GM21529 (cell line): ENCODE results near the gene GKN1.

Source experiments
- ATAC-seq: cut with Tn5 transposase; IDR thresholded peaks from one replicate; pipeline ENCODE4 v1.9.1; 2021; ENCODE audit not compliant: unreplicated experiment

The GKN1 gene

DNA sequence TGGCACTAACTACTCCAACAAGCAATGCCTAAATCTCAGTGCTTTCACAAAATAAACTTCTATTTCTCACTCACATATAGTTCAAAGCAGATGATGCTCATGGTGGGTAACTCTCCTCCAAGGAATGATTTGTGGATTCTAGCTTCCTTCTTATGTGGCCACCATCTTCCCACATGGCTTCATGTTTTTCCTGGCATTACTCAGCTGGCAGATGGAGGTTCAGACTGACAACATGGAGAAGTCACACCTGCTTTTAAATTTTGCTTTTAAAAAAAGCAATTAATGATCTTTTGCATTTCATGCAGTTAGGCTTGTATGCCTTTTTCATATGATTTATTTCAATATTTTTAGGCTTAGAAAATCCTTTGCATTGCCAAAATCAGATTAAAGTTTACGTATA lies 15.4 kb upstream of the GKN1 start:
- no peak for ATAC-seq

GRCh38 chr2:68961380-68961779 lies 13.1 kb upstream of the GKN1 start:
- no peak for ATAC-seq

GRCh38 chr2:68964282-68964681 lies 10.2 kb upstream of the GKN1 start:
- ATAC-seq = no peak

DNA sequence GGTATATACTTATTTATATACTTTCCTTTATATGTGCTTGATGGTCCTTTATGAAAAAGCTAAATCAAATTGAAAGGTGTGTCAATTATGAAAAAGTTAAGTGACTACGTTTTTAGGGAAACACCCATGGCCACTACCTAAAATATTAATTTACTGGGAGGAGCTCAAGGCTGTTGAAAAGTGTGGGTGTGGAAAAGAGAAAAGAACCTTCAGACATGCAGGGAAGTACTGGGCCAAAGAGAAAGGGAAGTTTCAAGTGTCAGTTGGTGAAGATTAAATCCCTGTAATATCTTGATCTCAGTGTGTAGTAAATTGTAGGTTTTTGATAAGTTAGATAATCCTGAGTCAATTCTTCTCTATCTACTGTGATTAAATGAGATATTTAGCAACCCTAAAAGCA lies 6.2 kb upstream of the GKN1 start:
- no peak for ATAC-seq

GRCh38 chr2:68969736-68970490 lies 4.5 kb upstream of the GKN1 start:
- no peak for ATAC-seq

DNA sequence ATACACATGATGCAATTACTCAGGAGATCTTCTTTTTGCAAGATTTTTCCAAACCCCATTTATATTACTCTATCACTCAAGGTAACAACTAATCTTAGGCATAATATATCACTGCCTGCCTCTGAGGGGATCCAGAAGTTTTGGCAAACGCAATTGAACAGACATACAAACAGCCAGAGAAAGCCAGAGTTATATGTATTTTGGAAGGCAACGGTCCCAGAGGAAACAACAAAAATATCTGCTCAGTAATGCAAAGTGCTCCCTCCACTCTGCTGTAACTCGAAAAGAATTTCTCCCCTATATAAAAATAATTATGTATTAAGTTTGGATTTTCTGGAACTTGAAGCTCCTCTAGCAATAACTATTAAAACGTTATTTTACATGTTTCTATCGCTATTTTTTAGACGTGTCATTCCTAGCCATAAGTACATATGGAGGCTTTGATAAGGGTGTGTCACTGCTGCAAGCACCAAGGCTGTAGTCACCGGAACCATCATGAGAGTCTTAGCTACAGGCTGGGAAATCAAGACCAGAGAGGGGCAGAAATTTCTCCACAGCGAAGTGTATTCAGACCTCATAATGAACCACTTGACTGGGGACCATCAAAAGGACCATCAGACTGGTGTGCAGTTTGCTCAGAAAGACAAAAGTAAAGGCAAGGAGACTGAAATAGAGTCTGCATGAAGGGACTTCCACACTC lies 3.7 kb upstream of the GKN1 start:
- no peak for ATAC-seq

- ATAC-seq = no peak
Observed at GRCh38 chr2:68971591-68972231, 2.7 kb upstream of the GKN1 start.

DNA sequence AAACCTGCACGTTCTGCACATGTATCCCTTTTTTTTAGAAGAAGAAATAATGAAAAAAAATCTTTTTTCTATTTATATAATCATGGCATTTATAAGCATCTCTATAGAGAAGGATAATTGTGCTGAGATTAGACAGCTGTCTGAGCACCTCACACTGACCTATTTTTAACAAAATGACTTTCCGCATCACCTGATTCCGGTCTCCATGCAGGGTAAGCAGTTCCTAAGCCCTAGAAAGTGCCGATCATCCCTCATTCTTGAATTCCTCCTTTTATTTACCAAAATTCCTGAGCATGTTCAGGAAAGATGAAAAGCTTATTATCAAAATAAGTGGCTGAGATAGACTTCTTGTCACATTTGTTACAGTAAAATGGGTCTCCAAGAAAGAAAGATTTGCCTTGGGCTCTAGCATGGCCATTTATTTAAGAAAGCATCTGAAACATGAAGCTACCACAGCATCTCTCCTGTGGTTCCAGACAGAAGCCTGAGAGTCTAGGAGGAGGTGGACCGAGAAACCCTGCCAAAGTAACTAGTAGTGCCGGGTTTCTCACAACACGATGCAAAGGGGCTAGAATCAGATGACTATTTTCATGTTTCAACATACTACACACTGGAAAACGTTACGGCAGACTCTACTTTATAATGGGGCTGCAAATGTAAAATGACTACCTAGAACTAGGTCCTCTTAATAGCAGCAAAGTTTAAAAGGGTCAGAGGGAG lies 670 bp downstream of the GKN1 start:
- ATAC-seq = no peak

DNA sequence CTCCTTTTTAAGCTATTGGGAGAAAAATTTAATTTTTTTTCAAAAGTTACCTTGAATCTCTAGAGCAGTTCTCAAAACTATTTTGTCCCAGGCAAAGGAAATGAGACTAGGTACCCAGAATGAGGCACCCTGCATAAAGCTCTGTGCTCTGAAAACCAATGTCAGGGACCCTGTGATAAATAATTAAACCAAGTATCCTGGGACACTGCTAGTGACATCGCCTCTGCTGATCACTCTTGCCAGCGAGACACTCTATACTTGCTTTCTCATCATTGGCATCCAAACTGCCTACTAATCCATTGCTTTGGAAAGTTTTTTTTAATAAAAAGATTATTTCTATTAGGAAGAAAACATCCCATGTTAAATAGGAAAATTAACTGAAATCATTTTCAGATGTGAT lies 1.4 kb downstream of the GKN1 start:
- no peak for ATAC-seq

DNA sequence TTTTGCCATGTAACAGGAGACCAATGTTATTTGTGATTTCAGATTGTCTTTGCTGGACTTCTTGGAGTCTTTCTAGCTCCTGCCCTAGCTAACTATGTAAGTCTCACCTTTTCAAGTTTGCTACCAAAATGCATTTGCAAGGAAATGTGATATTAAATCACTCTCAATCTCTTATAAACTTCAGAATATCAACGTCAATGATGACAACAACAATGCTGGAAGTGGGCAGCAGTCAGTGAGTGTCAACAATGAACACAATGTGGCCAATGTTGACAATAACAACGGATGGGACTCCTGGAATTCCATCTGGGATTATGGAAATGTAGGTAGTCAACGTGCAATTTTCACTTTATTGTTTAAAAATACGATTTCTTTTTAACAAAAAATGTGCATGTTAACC lies 3.0 kb downstream of the GKN1 start:
- ATAC-seq = no peak

GRCh38 chr2:68978098-68978497 lies 3.7 kb downstream of the GKN1 start:
- ATAC-seq = no peak

DNA sequence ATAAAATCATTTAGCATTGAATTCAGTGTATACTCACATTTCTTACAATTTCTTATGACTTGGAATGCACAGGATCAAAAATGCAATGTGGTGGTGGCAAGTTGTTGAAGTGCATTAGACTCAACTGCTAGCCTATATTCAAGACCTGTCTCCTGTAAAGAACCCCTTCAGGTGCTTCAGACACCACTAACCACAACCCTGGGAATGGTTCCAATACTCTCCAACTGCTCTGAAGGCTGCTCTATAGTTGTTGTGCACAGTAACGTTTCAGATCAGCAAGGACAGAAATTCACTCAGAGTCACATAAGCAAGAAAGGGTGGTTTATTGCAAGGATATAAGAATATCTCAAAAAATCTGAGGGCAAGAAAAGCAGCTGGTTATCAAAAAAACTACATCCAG lies 6.5 kb downstream of the GKN1 start:
- ATAC-seq = no peak

GRCh38 chr2:68987021-68987503 lies 12.6 kb downstream of the GKN1 start:
- no peak for ATAC-seq

DNA sequence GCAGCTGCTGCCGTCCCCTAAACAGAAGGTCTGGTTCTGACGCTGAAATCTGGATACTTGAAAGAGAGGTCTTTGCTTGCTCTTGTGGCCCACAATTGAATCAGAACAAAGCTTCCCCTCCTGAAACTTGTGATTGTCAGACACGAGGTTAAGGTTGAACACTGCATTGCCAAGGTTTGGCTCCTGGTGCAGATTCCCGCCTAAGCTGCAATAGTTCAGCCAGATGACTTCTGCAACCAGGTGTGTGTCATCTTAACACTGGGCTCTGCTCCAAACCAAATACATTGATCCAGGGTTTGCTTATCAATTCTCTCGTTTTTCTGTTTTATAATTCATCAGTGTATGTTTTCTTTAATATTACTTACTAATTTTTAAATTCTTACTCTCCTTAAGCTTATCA lies 14.6 kb downstream of the GKN1 start:
- no peak for ATAC-seq

DNA sequence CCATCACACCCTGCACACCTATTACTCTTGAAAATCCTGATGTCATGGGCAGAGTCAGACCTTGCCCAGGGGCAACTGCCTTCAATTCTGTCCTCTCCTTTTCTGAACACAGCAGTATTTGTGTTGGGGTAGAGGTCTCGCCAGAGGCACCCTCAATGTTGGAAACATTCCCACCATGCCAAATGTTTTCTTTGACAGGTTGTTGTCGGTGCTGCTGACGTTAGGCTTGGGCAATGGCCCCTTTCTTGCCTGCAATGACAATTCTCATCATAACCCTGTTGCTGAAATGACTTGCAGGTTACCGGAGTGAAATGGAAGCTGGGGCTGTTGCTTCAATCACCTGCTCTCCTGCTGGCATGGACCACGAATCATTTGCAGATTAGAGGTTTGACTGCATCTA lies 17.9 kb downstream of the GKN1 start:
- no peak for ATAC-seq

GRCh38 chr2:68992933-68993332 lies 18.5 kb downstream of the GKN1 start:
- no peak for ATAC-seq

- no peak for ATAC-seq
Observed at GRCh38 chr2:68993660-68994059, 19.2 kb downstream of the GKN1 start.

GRCh38 chr2:68994864-68995263 lies 20.4 kb downstream of the GKN1 start:
- no peak for ATAC-seq

DNA sequence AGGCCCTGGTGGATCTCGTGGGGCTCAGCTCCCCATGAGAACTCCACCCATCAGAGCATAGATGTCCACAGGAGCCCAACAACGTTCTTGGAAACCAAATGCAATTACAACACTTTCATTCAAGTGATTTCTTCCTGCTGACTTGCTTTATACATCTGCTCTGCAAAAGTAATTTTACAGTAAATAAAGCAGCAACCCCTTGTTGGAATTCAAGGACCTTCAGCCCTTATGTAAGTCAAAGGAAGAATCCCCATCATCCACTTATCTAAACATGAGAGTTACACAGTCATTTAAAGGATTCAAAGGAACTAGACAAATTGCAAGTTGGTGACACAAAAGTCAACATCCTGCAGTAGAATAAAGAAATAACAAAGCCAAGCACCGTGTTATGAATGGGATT lies 21.5 kb downstream of the GKN1 start:
- ATAC-seq = no peak

- no peak for ATAC-seq
Observed at GRCh38 chr2:68997401-68997800, 23.0 kb downstream of the GKN1 start.

GRCh38 chr2:69001879-69002278 lies 27.4 kb downstream of the GKN1 start:
- no peak for ATAC-seq
